SJSA1 (cell line): Measurements from ENCODE around the gene MAD1L1. TPM values are rescaled to one million over a fixed set of nuclear protein-coding genes. Genes with fewer than 3 reads are reported as not detected.

ENCODE experiments used
- DNase-seq, 2 experiments: peaks; one replicate each; pipeline ENCODE4 v3.0.0-alpha.2; 2015 to 2020; ENCODE audit warnings: low spot score in 2 of 2, low read depth in 1 of 2
- H3K27ac ChIP-seq: fragments of 250-450 bp; sonication (Bioruptor Pico); 2 replicates; pipeline ENCODE4 v1.5.1; 2020; ENCODE audit warnings: mild to moderate bottlenecking, moderate library complexity
- H3K27me3 ChIP-seq: fragments of 250-450 bp; sonication (Bioruptor Pico); replicated peaks from 2 replicates; pipeline ENCODE4 v1.5.1; 2020; ENCODE audit warnings: mild to moderate bottlenecking, moderate library complexity
- H3K36me3 ChIP-seq: fragments of 250-450 bp; sonication (Bioruptor Pico); 2 replicates; pipeline ENCODE4 v1.5.1; 2020; ENCODE audit warnings: mild to moderate bottlenecking
- H3K4me1 ChIP-seq: fragments of 250-450 bp; sonication (Bioruptor Pico); replicated peaks from 2 replicates; pipeline ENCODE4 v1.6.1; 2021; ENCODE audit warnings: mild to moderate bottlenecking
- H3K4me3 ChIP-seq: fragments of 250-450 bp; sonication (Bioruptor Pico); 2 replicates; pipeline ENCODE4 v1.5.1; 2020; ENCODE audit warnings: mild to moderate bottlenecking
- H3K9me3 ChIP-seq: fragments of 250-450 bp; sonication (Bioruptor Pico); replicated peaks from 2 replicates; pipeline ENCODE4 v1.5.1; 2020; ENCODE audit warnings: mild to moderate bottlenecking
- total RNA-seq: library from RNA; depleted of rRNA; stranded (reverse); fragments of >200 nt; shearing (Covaris generic); gene quantifications from 2 replicates; pipeline ENCODE4 v1.2.3, GENCODE V29; 2014

The MAD1L1 gene
- total RNA-seq, 1 experiment from 2014 or later = 44.0 TPM

DNA sequence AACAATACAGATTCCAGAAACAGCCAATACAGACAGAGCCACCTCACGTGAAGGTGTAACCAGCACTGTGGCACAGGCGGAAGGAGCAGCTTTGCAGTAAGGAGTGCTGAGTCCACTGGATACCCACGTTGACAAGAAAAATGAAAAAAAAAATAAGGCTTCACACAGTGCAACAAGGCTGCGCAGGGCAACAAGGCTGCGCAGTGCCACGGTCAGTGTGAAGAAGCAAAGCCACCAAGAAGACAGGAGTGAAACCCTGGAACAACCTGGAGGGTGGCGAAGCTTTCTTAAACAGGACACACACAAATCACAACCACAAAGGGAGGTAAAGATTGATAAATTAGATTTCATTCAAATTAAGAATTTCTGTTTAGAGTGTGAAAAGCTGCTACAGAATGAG is 204.0 kb downstream of the MAD1L1 start:
- Histone ChIP-seq H3K4me3 (no peak overlapping the region), H3K27me3 (no peaks in the 10 kb centered on the region), H3K9me3 (peaks cover 18% of the 10 kb centered on the region), H3K27ac (no peak overlapping the region), H3K36me3 (no peaks in the 10 kb centered on the region), H3K4me1 (no peaks in the 10 kb centered on the region)
- no peak for DNase-seq

DNA sequence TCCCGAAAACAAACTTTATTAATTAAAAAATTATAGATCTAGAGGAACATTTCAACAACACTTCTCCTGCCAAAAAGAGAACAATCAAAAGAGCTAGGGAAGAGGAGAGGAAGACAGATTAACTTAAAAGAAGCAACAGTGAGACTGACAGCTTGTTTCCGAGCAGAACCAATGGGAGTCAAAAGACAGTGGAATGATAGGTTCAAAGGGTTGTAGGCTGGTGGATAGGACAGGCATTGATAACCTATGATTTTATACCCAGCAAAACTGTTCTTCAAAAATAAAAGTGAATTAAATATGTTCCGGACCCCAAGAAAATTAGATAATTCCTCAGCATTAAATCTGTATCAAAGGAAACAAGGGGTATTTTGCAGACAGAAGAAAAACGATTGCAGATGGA is 207.6 kb downstream of the MAD1L1 start:
- H3K27me3 ChIP-seq = no peaks in the 10 kb centered on the region
- no peak overlapping the region for H3K4me3 ChIP-seq
- peaks cover 18% of the 10 kb centered on the region for H3K9me3 ChIP-seq
- no peak overlapping the region for H3K27ac ChIP-seq
- DNase-seq = no peak
- no peaks in the 10 kb centered on the region for H3K36me3 ChIP-seq
- no peaks in the 10 kb centered on the region for H3K4me1 ChIP-seq

DNA sequence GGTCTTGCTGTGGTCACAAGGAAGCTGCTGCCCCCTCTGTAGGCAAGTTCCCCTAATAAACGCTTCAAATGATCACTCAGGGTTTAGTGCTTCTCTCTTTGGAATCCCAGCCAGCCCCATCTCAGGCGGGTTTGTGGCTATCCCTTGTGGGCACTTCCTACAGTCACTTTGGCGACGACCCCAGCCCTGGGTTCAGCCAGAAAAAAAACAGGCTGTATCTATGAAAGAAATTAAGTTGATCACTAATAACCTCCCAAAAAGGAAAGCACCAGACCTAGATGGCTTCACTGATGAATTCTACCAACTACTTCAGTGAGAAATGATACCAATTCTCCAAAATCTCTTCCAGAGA is 208.2 kb downstream of the MAD1L1 start:
- Histone ChIP-seq H3K36me3 (no peaks in the 10 kb centered on the region), H3K27ac (no peak overlapping the region)

DNA sequence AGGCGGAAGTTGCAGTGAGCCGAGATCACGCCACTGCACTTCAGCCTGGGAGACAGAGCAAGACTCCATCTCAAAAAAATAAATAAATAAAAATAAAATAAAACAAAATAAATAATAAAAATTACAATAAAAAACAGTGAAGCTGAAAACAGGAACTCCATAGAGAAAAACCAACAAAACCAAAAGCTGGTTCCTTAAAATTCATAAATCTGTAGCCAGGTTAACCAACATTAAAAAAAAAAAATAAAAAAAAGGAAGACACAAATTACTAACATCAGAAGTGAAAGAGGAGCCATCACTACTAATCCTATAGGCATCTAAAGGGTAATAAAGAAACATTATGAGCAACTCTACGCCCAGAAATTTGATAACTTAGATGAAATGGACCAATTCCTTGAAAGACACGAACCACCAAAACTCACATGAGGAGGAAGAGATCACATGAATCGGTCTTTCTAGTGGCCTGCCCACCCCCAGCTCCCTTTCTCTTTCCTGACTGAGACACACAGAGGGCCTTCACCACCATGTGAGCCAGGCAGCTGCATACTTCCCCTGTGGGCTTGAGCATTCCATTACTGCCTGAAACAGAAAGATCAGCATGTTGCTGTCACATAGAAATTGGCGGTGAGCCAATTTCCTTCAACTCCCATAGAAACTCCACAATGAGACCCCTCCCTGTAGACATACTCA is 208.7 kb downstream of the MAD1L1 start:
- DNase-seq = no peak
- Histone ChIP-seq H3K4me3 (no peak overlapping the region), H3K4me1 (peaks cover 3% of the 10 kb centered on the region), H3K27ac (no peak overlapping the region), H3K9me3 (peaks cover 16% of the 10 kb centered on the region), H3K36me3 (no peaks in the 10 kb centered on the region), H3K27me3 (no peaks in the 10 kb centered on the region)

More for the DNA sequence above, 208.2 kb downstream of the MAD1L1 start:
- Histone ChIP-seq H3K4me1 (no peaks in the 10 kb centered on the region), H3K9me3 (peaks cover 18% of the 10 kb centered on the region), H3K4me3 (no peak overlapping the region), H3K27me3 (no peaks in the 10 kb centered on the region)
- DNase-seq = no peak

DNA sequence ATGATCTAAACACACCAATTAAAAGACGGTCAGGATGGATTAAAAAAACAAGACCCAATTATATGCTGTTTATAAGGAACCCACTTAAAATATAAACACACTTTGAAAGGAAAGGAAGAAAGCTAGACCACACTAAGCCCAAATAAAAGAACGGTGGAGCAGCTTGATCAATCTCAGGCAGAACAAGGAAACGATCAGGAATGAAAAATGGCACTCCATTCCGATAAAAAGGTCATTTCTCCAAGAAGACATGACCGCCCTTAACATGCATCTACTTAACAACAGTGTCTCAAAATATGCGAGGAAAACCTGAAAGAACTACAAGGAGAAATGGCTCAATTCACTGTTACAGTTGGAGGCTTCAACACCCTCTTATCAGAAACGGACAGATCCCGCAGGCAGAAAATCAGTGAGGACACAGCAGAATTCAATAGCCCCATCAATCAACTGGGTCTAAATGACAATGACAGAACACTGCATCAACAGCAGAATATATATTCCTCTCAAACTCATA is 210.0 kb downstream of the MAD1L1 start:
- DNase-seq = no peak
- Histone ChIP-seq H3K27me3 (no peaks in the 10 kb centered on the region), H3K9me3 (peaks cover 9% of the 10 kb centered on the region; the same call in 1 of the 2 replicates), H3K36me3 (no peaks in the 10 kb centered on the region), H3K27ac (no peak overlapping the region), H3K4me1 (peaks cover 6% of the 10 kb centered on the region), H3K4me3 (no peak overlapping the region)

DNA sequence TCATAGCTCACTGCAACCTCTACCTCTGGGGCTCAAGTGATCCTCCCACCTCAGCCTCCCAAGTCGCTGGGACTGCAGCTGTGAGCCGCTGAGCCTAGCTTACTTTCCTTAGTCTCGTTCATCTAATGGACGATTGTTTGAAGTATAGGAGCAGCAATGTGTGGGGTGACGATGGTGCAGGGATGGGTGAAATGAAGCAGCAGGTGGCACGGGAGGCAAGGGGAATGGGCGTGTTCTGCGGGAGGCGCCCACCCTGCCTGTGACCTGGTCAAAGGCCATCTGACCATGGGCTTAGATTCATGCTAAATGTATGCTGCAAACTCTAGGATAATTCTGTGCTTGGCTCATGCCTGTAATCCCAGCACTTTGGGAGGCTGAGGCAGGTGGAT is 210.7 kb downstream of the MAD1L1 start:
- no peak overlapping the region for H3K4me3 ChIP-seq
- no peak overlapping the region for H3K27ac ChIP-seq
- H3K36me3 ChIP-seq = no peaks in the 10 kb centered on the region
- peaks cover 6% of the 10 kb centered on the region for H3K4me1 ChIP-seq
- peaks cover 9% of the 10 kb centered on the region; the same call in 1 of the 2 replicates for H3K9me3 ChIP-seq
- no peaks in the 10 kb centered on the region for H3K27me3 ChIP-seq
- DNase-seq = no peak

DNA sequence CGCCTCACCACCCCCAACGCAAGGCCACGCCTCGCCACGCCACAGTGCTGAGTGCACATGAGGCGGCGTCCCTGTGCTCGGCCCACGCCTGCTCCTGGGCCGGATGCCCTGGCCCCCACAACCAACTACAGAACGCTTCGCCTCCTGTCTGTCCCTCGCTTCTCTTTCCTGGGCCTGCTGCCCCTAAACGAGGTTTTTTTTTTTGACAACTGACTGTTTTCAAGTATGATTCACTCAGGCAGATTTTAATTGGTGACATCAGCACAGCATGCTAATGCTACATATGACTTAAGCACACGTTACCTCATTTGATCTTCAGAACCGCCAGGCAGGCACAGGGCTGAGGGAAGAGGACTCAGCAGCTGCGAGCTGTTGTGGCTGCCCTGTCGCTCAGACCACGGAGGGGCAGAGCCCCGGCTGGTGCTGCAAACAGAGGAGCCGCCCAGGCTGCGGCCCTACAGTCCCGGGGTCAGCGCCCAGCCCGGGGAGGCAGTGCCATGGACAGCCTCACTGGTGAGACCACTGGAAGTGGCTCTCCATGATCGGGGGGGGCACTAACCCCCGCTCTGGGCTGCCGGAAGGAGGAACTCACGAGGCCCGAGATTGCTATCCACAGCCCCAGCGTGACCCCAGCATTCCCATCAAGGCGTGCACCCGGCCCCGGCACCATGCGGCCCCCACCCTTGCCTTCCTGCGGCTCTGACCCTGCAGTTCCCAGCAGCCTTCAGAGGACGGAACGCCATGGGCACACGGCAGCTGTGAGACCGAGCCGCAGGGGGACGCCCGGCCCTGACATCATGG is 212.8 kb downstream of the MAD1L1 start:
- DNase-seq = no peak
- no peak overlapping the region for H3K4me3 ChIP-seq

DNA sequence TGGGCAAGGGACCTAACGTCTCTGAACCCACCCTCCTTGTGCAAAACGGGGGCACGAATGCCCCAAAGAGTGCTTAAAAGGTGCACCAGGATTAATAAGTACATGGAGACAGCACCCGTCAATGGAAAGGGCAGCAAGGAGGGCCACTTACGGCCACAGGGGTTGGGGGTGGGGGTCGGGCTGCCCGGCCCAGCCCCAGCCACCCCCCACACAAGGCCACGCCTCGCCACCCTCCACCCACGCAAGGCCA is 213.4 kb downstream of the MAD1L1 start:
- H3K27me3 ChIP-seq = no peaks in the 10 kb centered on the region
- H3K27ac ChIP-seq = no peak overlapping the region
- H3K9me3 ChIP-seq = peaks cover 3% of the 10 kb centered on the region; the same call in 1 of the 2 replicates
- H3K4me3 ChIP-seq = no peak overlapping the region
- DNase-seq = no peak
- H3K4me1 ChIP-seq = peaks cover 6% of the 10 kb centered on the region
- no peaks in the 10 kb centered on the region for H3K36me3 ChIP-seq

More for the DNA sequence above, 212.8 kb downstream of the MAD1L1 start:
- Histone ChIP-seq H3K27me3 (no peaks in the 10 kb centered on the region), H3K9me3 (peaks cover 4% of the 10 kb centered on the region; the same call in 1 of the 2 replicates), H3K36me3 (no peaks in the 10 kb centered on the region), H3K4me1 (peaks cover 6% of the 10 kb centered on the region), H3K27ac (no peak overlapping the region)

DNA sequence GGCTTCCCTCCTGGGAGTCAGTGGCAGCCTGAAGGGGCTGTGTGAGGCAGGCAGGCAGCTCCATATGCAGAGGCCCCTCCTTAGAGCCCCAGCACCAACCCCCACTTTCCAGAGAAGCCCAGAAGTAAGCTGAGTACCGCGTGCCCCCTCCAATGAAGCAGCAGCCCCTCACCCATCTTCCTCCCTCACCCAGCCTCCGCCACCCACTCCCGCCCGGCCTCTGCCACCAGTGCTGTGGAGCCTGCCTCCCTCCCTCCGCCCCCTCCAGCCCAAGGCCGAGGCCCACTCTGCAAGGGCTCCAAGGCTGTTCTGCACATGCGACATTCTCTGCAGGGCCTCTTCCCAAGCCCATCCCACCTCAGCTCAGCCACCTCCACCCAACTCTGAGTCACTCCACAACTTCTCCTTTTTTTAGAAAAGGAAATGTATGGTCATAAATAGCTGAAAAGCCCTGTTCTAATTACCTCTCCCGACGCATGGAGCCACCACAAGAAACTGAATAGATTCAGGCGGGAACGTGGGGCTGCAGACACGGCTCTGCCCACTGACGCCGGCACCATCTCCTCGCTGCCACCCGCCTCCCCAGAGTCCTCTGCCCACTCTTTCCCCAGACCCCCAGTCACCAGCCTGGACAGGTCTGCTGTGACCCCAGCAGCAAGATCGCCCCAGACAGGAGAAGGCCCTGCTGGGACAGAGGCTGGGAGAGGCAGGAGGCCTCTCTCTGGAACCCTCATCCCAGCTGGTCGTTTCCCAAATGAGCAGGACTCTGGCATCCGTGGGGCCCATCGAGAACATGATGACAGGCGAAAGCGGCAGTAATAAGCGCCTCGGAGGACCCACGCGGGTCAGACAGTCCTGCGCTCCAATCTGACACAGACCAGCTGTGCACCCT is 213.9 kb downstream of the MAD1L1 start:
- Histone ChIP-seq H3K36me3 (no peaks in the 10 kb centered on the region), H3K9me3 (no peaks in the 10 kb centered on the region), H3K27me3 (no peaks in the 10 kb centered on the region), H3K4me1 (peaks cover 6% of the 10 kb centered on the region), H3K4me3 (no peak overlapping the region), H3K27ac (no peak overlapping the region)
- peak in 1 of 2 experiments; percentile 18 for DNase-seq

DNA sequence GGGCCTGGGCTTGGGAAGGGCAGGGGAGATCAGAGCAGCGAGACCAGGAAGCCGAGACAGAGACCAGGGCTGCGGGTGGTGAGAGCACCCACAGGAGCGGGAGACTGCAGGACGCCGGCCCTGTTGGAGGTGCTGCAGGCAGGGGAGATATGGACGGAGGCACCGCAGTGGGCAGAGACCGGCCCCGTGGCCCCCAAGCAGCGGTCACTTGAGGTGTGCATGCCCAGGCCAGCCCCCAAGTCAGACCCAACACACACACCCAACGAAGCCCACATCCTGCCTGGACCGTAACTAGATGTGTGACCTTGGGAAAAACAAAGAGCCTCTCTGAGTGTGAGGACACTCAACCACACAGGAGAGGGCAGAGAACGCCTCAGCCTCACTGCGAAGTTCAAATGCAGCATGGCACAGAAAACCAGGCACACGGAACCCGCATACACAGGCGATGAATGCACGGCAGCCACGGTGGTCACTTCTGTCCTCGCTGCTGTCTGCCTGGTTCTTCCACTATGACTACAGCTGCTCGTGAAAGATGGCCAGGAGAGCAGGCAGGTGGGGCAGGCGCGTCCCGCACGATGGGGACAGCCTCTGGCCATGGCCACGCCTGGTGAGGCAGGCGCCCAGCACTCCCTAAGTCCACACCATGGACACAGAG is 214.7 kb downstream of the MAD1L1 start:
- Histone ChIP-seq H3K36me3 (no peaks in the 10 kb centered on the region), H3K4me1 (peaks cover 6% of the 10 kb centered on the region), H3K9me3 (no peaks in the 10 kb centered on the region), H3K27ac (no peak overlapping the region), H3K27me3 (no peaks in the 10 kb centered on the region), H3K4me3 (no peak overlapping the region)
- no peak for DNase-seq

DNA sequence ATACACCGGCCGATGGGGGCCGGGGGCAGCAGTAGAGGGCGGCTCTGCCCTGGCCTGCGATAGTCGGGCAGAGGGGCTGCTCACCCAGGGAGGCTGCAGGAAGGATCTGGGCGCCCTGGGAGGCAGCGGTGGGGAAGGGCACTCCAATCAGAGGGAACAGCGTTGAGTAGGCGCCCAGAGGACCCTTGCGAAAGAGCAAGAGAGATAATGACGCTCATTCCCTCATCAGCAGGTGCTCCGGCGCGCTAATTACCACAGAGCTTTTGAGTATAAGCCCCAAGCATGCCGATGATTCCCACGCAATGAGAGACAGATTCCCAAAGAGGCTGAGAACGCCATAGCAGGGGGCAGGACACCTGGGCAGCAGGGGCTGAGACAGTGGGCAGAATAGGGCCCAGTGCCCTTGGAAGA is 215.3 kb downstream of the MAD1L1 start:
- no peak overlapping the region for H3K27ac ChIP-seq
- H3K27me3 ChIP-seq = no peaks in the 10 kb centered on the region
- H3K4me1 ChIP-seq = peaks cover 6% of the 10 kb centered on the region
- no peaks in the 10 kb centered on the region for H3K9me3 ChIP-seq
- DNase-seq = no peak
- H3K4me3 ChIP-seq = no peak overlapping the region
- no peaks in the 10 kb centered on the region for H3K36me3 ChIP-seq

DNA sequence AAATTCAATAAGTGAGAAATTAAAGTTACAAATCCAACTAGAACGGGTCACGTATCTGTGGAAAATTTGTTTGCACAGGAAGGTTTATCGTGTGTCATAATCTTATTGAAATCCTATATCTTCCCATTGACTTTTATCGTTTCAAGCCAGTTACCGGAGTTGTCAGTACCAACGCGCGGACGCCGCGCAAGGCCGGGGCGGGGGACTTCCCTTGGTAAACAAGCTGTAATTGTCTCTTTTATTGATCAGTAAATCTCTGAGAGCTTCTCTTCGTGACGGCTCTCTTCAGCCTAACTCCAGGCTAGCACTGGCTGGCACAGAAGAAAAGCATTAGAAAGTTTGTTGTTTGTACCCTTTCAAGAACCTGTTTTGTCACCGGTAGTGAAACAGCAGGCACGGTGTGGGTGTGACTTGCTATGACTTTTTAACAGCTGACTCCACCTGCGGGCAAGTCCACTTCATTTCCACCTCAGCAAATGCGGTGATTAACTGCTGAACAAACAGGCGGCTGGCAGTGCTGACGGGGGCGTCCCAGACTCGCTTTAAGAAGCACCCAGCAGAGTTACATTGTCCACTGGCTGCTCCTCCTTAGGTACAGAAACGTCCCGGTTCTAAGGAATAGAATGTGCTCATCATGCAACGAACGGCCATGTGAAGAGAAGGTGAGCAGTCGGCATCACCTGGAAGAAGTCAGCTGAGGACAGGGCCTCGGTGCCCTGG is 215.8 kb downstream of the MAD1L1 start:
- Histone ChIP-seq H3K9me3 (no peaks in the 10 kb centered on the region), H3K4me3 (no peak overlapping the region), H3K4me1 (peaks cover 6% of the 10 kb centered on the region), H3K36me3 (no peaks in the 10 kb centered on the region), H3K27me3 (no peaks in the 10 kb centered on the region), H3K27ac (no peak overlapping the region)
- DNase-seq = no peak
